Measurements from ENCODE around the gene ENPP7. TPM values are rescaled to one million over a fixed set of nuclear protein-coding genes. Genes with fewer than 3 reads are reported as not detected.

Gene ENPP7
- total RNA-seq = not detected in 2 replicates

GRCh38 chr17:79730769-79731483 is at the start of gene ENPP7:
Gene ENPP7 (plus strand): TSS chr17:79730943. CDS start chr17:79731140, 197 bp downstream.

GRCh38 chr17:79777894-79778503 is 47.3 kb downstream of the ENPP7 start, which contains the start of gene CBX2:
Gene CBX2 (plus strand): TSS chr17:79778148. CDS start chr17:79778236, 88 bp downstream.

Other genes starting within 250 kb of the ENPP7 start
- not detected in 2 replicates for gene RBFOX3, start 119.9 kb upstream of the ENPP7 start, total RNA-seq
- gene CBX2, start 47.2 kb downstream of the ENPP7 start, total RNA-seq = 0.13 and 0.26 TPM in 2 replicates
- 2.3 and 2.8 TPM in 2 replicates for gene CBX8, start 66.1 kb downstream of the ENPP7 start, total RNA-seq
- 7.4 and 9.4 TPM in 2 replicates for gene CBX4, start 108.5 kb downstream of the ENPP7 start, total RNA-seq

All from smooth muscle cell of the pulmonary artery (primary cell).